Body of pancreas (tissue), 4 donors: ENCODE results near the gene EXOC2.

ENCODE experiments used
- POLR2A ChIP-seq, 3 donors: fragments of 450-650 bp; IDR thresholded peaks; one replicate each; pipeline ENCODE4 v1.6.1; 2016; ENCODE audit warnings: antibody characterized with exemption in 3 of 3, mild to moderate bottlenecking in 2 of 3
- TF ChIP-seq, protein P1 (sequence below), 7 experiments: fragments of 450-650 bp in 4 of 7; fragments of 200-600 bp in 3 of 7; sonication (generic) in 3 of 7; IDR thresholded peaks; one replicate each; pipeline ENCODE4 v1.5.1; 2016 to 2019; ENCODE audit warnings: antibody characterized with exemption in 7 of 7

DNA sequence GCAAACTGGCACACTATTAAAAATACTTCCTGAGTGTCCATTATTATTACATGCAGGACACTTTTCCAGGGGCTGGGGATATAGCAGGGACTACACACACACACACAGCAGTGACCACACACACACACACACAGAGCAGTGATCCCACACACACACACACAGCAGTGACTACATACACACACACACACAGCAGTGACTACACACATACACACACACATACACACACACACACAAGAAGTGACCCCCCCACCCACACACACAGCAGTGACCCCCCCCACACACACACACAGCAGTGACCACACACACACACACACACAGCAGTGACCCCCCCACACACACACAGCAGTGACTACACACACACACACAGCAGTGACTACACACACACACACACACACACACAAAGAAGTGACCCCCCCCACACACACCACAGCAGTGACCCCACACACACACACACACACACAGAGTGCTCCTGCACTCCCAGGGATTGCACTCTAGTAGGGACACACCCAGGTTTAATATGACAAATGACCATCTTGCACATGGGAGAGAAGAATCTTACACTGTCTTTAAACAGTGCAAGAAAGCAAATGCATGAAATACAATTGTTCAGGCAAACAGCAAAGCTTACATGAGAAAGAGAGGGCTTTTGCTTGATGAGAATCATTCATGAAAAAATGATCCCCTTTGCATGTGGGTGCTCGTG, 185.9 kb downstream of the EXOC2 start:
- TF ChIP-seq, protein P1, sequence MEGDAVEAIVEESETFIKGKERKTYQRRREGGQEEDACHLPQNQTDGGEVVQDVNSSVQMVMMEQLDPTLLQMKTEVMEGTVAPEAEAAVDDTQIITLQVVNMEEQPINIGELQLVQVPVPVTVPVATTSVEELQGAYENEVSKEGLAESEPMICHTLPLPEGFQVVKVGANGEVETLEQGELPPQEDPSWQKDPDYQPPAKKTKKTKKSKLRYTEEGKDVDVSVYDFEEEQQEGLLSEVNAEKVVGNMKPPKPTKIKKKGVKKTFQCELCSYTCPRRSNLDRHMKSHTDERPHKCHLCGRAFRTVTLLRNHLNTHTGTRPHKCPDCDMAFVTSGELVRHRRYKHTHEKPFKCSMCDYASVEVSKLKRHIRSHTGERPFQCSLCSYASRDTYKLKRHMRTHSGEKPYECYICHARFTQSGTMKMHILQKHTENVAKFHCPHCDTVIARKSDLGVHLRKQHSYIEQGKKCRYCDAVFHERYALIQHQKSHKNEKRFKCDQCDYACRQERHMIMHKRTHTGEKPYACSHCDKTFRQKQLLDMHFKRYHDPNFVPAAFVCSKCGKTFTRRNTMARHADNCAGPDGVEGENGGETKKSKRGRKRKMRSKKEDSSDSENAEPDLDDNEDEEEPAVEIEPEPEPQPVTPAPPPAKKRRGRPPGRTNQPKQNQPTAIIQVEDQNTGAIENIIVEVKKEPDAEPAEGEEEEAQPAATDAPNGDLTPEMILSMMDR (IDR thresholded peaks at IDR 0.05), result no peak
- no peak for TF ChIP-seq POLR2A (IDR thresholded peaks at IDR 0.05)
